Right lobe of liver (tissue), 4 donors: ENCODE measurements around the gene CYTIP.

Experiments used
- POLR2A ChIP-seq: fragments of 450-650 bp; IDR thresholded peaks from one replicate; pipeline ENCODE4 v1.6.1; 2017; ENCODE audit warnings: antibody characterized with exemption, mild to moderate bottlenecking
- TF ChIP-seq, protein P1 (sequence below), 4 donors: fragments of 200-600 bp in 3 of 4; fragments of 450-650 bp in 1 of 4; IDR thresholded peaks; one replicate each; pipeline versions ENCODE4 v1.5.1 to v1.8.0; 2016 to 2022; ENCODE audit warnings: antibody characterized with exemption in 4 of 4, mild to moderate bottlenecking in 2 of 4
- donor health status: DM: no; HTN: no; CAD: no.
- donor health status: DM: no; HTN: no; CAD: no.
- donor health status: DM: no; HTN: yes; CAD: no.

DNA sequence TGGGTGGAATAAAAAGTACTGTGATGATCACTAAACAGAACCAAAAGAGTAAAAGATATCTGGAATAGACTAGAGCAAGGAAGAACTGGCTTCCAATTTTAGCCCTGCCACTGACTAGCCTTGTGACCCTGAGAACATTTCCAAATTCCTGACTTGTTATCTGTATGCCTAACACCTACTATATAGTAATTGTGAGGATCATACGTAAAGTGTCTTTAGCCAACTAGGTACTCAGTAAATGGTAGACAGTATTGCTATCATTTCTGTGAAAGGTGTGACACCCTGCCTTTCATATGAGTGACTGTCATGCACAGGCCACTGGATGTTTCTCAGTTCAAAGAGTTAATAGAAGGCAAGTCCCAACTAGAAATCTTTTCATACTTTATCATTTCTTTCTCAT lies 29.8 kb downstream of the CYTIP start:
- TF ChIP-seq, protein P1, sequence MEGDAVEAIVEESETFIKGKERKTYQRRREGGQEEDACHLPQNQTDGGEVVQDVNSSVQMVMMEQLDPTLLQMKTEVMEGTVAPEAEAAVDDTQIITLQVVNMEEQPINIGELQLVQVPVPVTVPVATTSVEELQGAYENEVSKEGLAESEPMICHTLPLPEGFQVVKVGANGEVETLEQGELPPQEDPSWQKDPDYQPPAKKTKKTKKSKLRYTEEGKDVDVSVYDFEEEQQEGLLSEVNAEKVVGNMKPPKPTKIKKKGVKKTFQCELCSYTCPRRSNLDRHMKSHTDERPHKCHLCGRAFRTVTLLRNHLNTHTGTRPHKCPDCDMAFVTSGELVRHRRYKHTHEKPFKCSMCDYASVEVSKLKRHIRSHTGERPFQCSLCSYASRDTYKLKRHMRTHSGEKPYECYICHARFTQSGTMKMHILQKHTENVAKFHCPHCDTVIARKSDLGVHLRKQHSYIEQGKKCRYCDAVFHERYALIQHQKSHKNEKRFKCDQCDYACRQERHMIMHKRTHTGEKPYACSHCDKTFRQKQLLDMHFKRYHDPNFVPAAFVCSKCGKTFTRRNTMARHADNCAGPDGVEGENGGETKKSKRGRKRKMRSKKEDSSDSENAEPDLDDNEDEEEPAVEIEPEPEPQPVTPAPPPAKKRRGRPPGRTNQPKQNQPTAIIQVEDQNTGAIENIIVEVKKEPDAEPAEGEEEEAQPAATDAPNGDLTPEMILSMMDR (IDR thresholded peaks at IDR 0.05): no peak
- TF ChIP-seq POLR2A: no peak
